ENCODE measurements around the gene TPPP.

DNA sequence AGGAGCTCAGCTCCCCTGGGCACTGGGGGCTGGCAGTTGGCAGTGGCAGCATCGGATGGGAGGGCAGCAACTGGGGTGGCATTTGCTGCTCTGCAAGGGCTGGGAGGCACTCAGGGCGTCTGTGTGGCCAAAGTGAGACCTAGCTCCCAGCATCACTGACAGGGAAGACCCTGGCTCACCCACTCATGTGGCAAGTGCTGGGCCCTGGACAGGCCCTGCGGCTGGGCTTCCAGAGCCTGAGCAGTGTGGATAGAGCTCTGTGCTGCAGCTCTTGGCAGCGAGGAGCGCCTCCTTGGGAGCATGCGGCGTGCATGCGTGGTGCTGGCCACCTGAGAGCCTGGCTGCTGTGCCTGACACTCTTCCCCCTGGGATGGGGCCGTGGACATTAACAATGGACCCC lies 70.8 kb downstream of the TPPP start:
- no peak for TF ChIP-seq POLR2A (IDR thresholded peaks at IDR 0.05)
- no peak for TF ChIP-seq POLR2AphosphoS5 (IDR thresholded peaks at IDR 0.05)
- TF ChIP-seq, protein P1, sequence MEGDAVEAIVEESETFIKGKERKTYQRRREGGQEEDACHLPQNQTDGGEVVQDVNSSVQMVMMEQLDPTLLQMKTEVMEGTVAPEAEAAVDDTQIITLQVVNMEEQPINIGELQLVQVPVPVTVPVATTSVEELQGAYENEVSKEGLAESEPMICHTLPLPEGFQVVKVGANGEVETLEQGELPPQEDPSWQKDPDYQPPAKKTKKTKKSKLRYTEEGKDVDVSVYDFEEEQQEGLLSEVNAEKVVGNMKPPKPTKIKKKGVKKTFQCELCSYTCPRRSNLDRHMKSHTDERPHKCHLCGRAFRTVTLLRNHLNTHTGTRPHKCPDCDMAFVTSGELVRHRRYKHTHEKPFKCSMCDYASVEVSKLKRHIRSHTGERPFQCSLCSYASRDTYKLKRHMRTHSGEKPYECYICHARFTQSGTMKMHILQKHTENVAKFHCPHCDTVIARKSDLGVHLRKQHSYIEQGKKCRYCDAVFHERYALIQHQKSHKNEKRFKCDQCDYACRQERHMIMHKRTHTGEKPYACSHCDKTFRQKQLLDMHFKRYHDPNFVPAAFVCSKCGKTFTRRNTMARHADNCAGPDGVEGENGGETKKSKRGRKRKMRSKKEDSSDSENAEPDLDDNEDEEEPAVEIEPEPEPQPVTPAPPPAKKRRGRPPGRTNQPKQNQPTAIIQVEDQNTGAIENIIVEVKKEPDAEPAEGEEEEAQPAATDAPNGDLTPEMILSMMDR (IDR thresholded peaks at IDR 0.05): no peak
